Upper lobe of left lung (tissue), 4 donors: ENCODE results near the gene ACTA2.

Experiments used
- POLR2A ChIP-seq, 4 donors: fragments of 450-650 bp; IDR thresholded peaks; one replicate each; pipeline ENCODE4 v1.5.1; 2016 to 2017; ENCODE audit warnings: antibody characterized with exemption in 4 of 4, mild to moderate bottlenecking in 2 of 4
- TF ChIP-seq, protein P1 (sequence below), 6 experiments: fragments of 450-650 bp in 4 of 6; fragments of 200-600 bp in 2 of 6; sonication (generic) in 2 of 6; IDR thresholded peaks; one replicate each; pipeline ENCODE4 v1.5.1; 2016 to 2019; ENCODE audit warnings: antibody characterized with exemption in 6 of 6

DNA sequence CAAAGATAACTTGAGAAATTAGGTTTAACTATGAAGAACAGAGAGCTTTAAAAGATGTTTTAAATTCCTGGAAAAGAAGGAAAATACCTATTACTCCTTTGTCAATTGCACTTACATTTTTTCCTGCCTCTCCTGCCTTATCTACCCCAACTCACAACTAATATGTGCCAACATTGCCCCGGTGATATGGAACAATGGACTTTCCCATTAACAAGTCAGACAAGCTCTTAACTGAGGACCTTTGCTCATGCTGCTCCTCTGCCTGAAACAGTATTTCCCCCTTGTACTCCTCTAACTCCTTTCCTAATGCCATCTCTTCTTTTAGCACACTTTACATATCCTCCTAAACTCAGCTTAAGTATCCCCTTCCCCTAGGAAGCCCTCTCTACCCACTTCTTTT is 4.8 kb upstream of the ACTA2 start:
- TF ChIP-seq POLR2A (IDR thresholded peaks at IDR 0.05) = no peak
- TF ChIP-seq, protein P1, sequence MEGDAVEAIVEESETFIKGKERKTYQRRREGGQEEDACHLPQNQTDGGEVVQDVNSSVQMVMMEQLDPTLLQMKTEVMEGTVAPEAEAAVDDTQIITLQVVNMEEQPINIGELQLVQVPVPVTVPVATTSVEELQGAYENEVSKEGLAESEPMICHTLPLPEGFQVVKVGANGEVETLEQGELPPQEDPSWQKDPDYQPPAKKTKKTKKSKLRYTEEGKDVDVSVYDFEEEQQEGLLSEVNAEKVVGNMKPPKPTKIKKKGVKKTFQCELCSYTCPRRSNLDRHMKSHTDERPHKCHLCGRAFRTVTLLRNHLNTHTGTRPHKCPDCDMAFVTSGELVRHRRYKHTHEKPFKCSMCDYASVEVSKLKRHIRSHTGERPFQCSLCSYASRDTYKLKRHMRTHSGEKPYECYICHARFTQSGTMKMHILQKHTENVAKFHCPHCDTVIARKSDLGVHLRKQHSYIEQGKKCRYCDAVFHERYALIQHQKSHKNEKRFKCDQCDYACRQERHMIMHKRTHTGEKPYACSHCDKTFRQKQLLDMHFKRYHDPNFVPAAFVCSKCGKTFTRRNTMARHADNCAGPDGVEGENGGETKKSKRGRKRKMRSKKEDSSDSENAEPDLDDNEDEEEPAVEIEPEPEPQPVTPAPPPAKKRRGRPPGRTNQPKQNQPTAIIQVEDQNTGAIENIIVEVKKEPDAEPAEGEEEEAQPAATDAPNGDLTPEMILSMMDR (IDR thresholded peaks at IDR 0.05) = no peak
